SH-SY5Y (cell line): ENCODE measurements around the gene PRH1.

Experiments used
- GATA2 ChIP-seq: IDR thresholded peaks from 2 replicates; pipeline ENCODE4 v1.6.1; 2011; ENCODE audit warnings: mild to moderate bottlenecking, low read depth, low read length
- GATA3 ChIP-seq: IDR thresholded peaks from 2 replicates; pipeline ENCODE4 v1.6.1; 2011; ENCODE audit warnings: low read depth, mild to moderate bottlenecking, low read length, moderate library complexity

DNA sequence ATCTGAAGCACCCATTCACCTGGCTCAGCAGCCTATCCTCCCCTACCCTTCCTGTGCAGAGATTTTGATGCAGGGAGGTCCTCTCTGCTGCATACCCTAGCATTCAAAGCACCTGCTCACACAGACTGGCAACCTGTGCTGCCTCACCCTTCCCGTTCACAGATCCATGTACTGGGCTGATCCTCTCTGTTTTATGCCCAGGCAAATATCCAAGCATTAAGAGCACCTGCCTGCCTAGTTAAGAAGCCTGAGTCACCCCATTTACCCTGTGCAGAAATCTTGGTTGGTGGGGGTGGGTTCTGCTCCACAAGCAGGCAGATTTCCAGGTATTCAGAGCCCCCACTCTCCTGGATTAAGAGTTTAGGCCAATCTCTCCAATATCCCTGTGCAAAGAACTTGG is 16.9 kb upstream of the PRH1 start:
- TF ChIP-seq GATA2 (no peak), GATA3 (no peak)
